A673 (cell line): Measurements from ENCODE around the gene DUSP18. TPM values are rescaled to one million over a fixed set of nuclear protein-coding genes. Genes with fewer than 3 reads are reported as not detected.

Experiments used
- BruUV-seq: library from RNA; stranded (reverse); fragments of 400-500 nt; replicated peaks from 2 replicates; lab custom pipeline; 2021; lab: Mats Ljungman, UMichigan
- CTCF ChIA-PET: fragments of 300-600 bp; sonication (Branson Sonifier 250); formaldehyde crosslinking; loops from one replicate; lab custom pipeline; 2022; ENCODE audit warnings: antibody characterized with exemption; lab: Charles Lee
- POLR2A ChIA-PET: fragments of 300-600 bp; sonication (Branson Sonifier 250); formaldehyde crosslinking; loops from one replicate; lab custom pipeline; 2022; ENCODE audit warnings: antibody characterized with exemption; ENCODE audit not compliant: low non-redundant PET; lab: Charles Lee
- DNase-seq: peaks from one replicate; pipeline ENCODE4 v3.0.0-alpha.2; 2015; ENCODE audit warnings: low spot score
- H3K27ac ChIP-seq: fragments of 200-600 bp; sonication (generic); 2 replicates; pipeline ENCODE4 v1.5.1; 2016; ENCODE audit warnings: mixed run types, low read depth, mild to moderate bottlenecking, mixed read lengths, antibody characterized with exemption, low read length; ENCODE audit not compliant: poor library complexity, severe bottlenecking
- H3K27me3 ChIP-seq: fragments of 200-600 bp; sonication (generic); replicated peaks from 2 replicates; pipeline ENCODE4 v1.6.1; 2017; ENCODE audit warnings: mixed run types, low read depth, mild to moderate bottlenecking, mixed read lengths, antibody characterized with exemption, low read length; ENCODE audit not compliant: insufficient read depth, poor library complexity
- H3K36me3 ChIP-seq: fragments of 200-600 bp; sonication (generic); 2 replicates; pipeline ENCODE4 v1.6.1; 2016; ENCODE audit warnings: mixed run types, mild to moderate bottlenecking, mixed read lengths, antibody characterized with exemption, low read length; ENCODE audit not compliant: insufficient read depth, poor library complexity, severe bottlenecking
- H3K4me1 ChIP-seq: fragments of 200-600 bp; sonication (generic); 2 replicates; pipeline ENCODE4 v1.6.1; 2017; ENCODE audit warnings: mixed run types, mild to moderate bottlenecking, mixed read lengths, antibody characterized with exemption, low read length; ENCODE audit not compliant: insufficient read depth, poor library complexity, severe bottlenecking
- H3K4me3 ChIP-seq: fragments of 200-600 bp; sonication (generic); 2 replicates; pipeline ENCODE4 v1.5.1; 2016; ENCODE audit warnings: low read depth, mixed run types, mild to moderate bottlenecking, mixed read lengths, low read length; ENCODE audit not compliant: poor library complexity, severe bottlenecking
- H3K9me3 ChIP-seq: fragments of 200-600 bp; sonication (generic); 2 replicates; pipeline ENCODE4 v1.6.1; 2016; ENCODE audit warnings: mixed run types, low read depth, mild to moderate bottlenecking, mixed read lengths, antibody characterized with exemption, low read length; ENCODE audit not compliant: poor library complexity, severe bottlenecking
- EZH2 ChIP-seq: fragments of 200-600 bp; sonication (generic); IDR thresholded peaks from 2 replicates; pipeline ENCODE4 v1.6.1; 2017; ENCODE audit warnings: borderline replicate concordance, low read depth, mild to moderate bottlenecking, mixed read lengths, antibody characterized with exemption, low read length; ENCODE audit not compliant: poor library complexity, severe bottlenecking
- intact Hi-C: fragments of 100-400 bp; cut with micrococcal nuclease; formaldehyde crosslinking; loops from one replicate; pipeline ENCODE4 v1.10.0; 2022; ENCODE audit not compliant: unreplicated experiment
- total RNA-seq: library from RNA; stranded (reverse); gene quantifications from 2 replicates; pipeline ENCODE4 v1.2.3, GENCODE V29; 2021
- TF ChIP-seq, protein P1 (sequence below): fragments of 300-800, 200-600 bp; sonication (generic); conservative IDR thresholded peaks from 2 replicates; pipeline ENCODE4 v1.5.1; 2017; ENCODE audit warnings: low read depth, mild to moderate bottlenecking, antibody characterized with exemption, low read length, moderate library complexity, mixed read lengths

DUSP18 gene
- total RNA-seq, 1 experiment from 2014 or later = 5.2 TPM

DNA sequence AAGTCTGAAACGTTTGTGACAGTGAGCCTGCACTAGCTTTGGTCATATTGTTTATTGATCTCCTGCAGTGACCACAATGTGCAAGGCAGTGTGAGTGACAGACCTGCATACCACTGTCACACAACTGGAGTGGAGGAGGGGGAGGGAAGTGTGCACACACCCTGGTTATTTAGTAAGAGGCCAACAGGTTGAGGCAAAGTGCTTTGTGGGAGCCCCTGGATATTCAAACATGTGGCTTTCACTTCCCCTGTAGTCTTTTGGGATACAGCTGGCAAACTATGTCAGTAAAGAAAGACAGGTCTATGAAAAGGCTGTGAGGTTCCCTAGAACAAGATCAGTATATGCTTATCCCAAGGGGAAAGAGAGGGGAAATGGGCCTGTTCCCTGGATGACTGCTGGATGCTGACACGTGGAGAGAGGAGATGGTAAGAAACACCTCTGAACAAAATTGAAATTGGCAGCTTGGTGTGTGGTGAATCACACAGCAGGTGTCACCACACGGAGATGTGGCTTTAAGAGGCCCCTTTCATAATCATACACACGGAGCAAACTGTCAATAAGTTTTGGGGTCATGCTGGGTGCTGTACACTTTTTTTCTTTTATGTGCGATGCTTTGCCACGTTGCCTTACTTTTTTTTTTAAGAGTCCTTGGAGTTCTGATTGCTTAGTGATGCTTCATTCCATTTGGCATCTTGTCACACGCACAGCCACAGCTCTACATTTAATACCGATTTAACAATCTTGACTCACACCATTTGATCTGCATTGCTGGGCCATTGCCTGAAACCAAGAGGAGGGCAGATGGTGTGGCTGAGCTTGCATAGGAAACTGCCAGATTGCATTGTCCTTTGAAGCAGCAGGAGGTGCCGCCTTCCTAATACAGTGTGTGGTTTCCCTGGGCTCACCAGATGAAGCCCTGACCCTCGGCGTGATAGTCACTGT lies 38.3 kb upstream of the DUSP18 start:
- Histone ChIP-seq H3K4me1 (no peaks in the 10 kb centered on the region), H3K36me3 (no peaks in the 10 kb centered on the region), H3K27ac (no peak overlapping the region), H3K9me3 (no peaks in the 10 kb centered on the region), H3K4me3 (no peak overlapping the region), H3K27me3 (no peaks in the 10 kb centered on the region)
- CTCF ChIA-PET = no interaction called here
- TF ChIP-seq, protein P1, sequence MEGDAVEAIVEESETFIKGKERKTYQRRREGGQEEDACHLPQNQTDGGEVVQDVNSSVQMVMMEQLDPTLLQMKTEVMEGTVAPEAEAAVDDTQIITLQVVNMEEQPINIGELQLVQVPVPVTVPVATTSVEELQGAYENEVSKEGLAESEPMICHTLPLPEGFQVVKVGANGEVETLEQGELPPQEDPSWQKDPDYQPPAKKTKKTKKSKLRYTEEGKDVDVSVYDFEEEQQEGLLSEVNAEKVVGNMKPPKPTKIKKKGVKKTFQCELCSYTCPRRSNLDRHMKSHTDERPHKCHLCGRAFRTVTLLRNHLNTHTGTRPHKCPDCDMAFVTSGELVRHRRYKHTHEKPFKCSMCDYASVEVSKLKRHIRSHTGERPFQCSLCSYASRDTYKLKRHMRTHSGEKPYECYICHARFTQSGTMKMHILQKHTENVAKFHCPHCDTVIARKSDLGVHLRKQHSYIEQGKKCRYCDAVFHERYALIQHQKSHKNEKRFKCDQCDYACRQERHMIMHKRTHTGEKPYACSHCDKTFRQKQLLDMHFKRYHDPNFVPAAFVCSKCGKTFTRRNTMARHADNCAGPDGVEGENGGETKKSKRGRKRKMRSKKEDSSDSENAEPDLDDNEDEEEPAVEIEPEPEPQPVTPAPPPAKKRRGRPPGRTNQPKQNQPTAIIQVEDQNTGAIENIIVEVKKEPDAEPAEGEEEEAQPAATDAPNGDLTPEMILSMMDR = no peak
- TF ChIP-seq EZH2 = no peak
- POLR2A ChIA-PET = no interaction called here
- intact Hi-C loops = no loop called here
- DNase-seq = no peak
- BruUV-seq = no TSS peak

DNA sequence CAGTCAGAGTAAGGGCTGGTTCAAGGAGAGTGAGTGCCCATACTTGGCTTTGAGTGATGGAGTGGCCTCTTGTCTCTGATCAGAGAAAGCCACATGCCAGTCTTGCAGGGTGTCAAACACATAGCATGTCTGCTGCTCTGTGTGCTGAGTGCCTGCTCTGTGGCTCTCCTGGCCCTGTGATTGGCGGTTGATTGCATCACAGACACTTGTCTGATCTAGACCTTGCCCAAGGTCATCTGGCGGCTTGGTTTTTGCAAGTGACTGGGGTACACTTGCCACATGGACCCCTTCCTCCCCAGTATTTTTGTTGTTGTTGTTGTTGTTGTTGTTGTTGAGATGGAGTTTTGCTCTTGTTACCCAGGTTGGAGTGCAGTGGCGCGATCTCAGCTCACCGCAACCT lies 37.3 kb upstream of the DUSP18 start:
- no peaks in the 10 kb centered on the region for H3K4me1 ChIP-seq
- no TSS peak for BruUV-seq
- H3K36me3 ChIP-seq = no peaks in the 10 kb centered on the region
- no peak overlapping the region for H3K27ac ChIP-seq
- no peaks in the 10 kb centered on the region for H3K9me3 ChIP-seq
- ChIA-PET CTCF (no interaction called here), POLR2A (no interaction called here)
- DNase-seq = no peak
- H3K27me3 ChIP-seq = no peaks in the 10 kb centered on the region
- no peak overlapping the region for H3K4me3 ChIP-seq
- TF ChIP-seq, protein P1 = no peak
- intact Hi-C loops = no loop called here

DNA sequence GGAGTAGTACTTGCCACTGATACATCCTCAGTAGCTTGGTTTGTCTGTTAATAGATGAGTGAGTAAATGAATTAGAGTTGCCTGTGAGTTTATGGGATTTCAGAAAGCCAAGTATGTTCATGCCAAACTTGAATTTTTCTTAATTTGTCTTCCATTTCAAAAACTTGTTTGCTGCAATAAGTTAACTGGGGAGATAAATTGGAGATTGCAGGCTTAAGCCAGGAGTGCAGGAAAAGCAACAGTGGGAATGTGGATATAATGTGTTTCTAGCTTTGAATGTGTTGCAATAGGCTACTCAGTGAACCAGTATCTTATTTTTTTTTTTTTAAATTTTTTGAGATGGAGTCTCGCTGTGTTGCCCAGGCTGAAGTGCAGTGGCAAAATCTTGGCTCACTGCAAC lies 35.2 kb upstream of the DUSP18 start:
- no peak for DNase-seq
- BruUV-seq = no TSS peak
- POLR2A ChIA-PET = no interaction called here

More for the DNA sequence above, 35.2 kb upstream of the DUSP18 start:
- H3K27ac ChIP-seq = no peak overlapping the region
- H3K9me3 ChIP-seq = no peaks in the 10 kb centered on the region
- no peaks in the 10 kb centered on the region for H3K4me1 ChIP-seq
- no peaks in the 10 kb centered on the region for H3K36me3 ChIP-seq
- no peaks in the 10 kb centered on the region for H3K27me3 ChIP-seq
- no peak for TF ChIP-seq EZH2
- TF ChIP-seq, protein P1 = no peak
- intact Hi-C loops = no loop called here
- CTCF ChIA-PET = no interaction called here
- H3K4me3 ChIP-seq = no peak overlapping the region
